DOHH2 (cell line): ENCODE results near the gene TMTC3.

Experiments used
- CTCF ChIP-seq: fragments of 200-600 bp; sonication (generic); IDR thresholded peaks from one replicate; pipeline ENCODE4 v1.5.1; 2014; ENCODE audit warnings: antibody characterized with exemption, mild to moderate bottlenecking, low read depth, low read length; ENCODE audit not compliant: poor library complexity, severe bottlenecking
- EZH2phosphoT487 ChIP-seq: fragments of 200-600 bp; sonication (generic); IDR thresholded peaks from 2 replicates; pipeline ENCODE4 v1.6.1; 2017; ENCODE audit warnings: borderline replicate concordance, mild to moderate bottlenecking, antibody characterized with exemption, low read length, moderate library complexity, mixed read lengths

DNA sequence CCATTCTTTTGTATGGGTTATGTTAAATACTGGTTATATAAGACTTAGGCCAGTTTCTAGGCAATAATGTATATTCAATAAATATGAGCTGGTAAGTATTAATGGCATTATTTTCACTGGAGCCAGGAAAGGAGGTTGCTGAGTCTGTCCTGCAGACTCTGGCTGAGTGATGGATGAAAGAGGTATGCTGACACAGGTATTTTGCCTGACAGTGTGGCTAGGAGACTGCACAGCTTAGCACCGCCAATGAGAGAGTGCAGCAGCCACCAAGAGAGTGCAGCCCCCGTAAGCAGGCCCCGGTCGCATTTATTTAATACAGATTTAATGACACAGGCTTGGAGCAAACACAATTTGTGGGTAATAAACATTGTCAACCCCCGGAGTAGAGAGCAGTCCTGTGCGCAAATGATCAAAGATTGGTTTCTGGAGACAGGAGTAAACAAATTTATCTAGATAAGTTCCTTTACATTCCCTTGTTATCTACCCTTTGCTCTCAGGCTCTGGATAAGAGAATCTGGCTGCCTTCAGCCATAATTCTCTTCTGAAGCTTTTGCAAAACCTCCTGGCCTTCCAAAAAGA is 37.4 kb downstream of the TMTC3 start:
- TF ChIP-seq CTCF (no peak), EZH2phosphoT487 (no peak)
